Measurements from ENCODE around the gene TPM3.

DNA sequence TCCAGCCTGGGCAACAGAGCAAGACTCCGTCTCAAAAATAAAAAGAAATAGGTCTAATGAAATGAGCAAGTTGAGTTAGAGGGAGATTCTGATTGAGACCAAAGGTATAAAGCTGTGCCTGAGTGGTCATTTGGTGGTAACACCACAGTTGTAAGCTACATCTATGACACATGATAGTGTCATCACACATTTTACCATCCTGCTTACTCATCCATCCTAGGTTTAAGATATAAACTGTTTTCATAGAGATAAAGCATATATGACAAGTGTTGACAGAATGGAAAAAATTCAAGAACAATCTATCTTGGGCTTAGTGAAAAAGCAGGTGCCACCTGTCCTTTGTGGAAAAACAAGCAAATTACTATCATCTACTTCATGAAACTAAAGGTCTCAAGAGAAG, 21.4 kb upstream of the TPM3 start:
- TF ChIP-seq TCF3 (IDR thresholded peaks at IDR 0.05; ENCODE audit: borderline replicate concordance, insufficient read depth, low read depth, low read length), result no peak
- no peak for TF ChIP-seq IKZF2 (IDR thresholded peaks at IDR 0.05)
- no peak for TF ChIP-seq EZH2 (IDR thresholded peaks at IDR 0.05; ENCODE audit: borderline replicate concordance, control insufficient read depth, low read depth, low read length)
- TF ChIP-seq, protein P1, sequence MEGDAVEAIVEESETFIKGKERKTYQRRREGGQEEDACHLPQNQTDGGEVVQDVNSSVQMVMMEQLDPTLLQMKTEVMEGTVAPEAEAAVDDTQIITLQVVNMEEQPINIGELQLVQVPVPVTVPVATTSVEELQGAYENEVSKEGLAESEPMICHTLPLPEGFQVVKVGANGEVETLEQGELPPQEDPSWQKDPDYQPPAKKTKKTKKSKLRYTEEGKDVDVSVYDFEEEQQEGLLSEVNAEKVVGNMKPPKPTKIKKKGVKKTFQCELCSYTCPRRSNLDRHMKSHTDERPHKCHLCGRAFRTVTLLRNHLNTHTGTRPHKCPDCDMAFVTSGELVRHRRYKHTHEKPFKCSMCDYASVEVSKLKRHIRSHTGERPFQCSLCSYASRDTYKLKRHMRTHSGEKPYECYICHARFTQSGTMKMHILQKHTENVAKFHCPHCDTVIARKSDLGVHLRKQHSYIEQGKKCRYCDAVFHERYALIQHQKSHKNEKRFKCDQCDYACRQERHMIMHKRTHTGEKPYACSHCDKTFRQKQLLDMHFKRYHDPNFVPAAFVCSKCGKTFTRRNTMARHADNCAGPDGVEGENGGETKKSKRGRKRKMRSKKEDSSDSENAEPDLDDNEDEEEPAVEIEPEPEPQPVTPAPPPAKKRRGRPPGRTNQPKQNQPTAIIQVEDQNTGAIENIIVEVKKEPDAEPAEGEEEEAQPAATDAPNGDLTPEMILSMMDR (IDR thresholded peaks at IDR 0.05 in 2 of 3, conservative IDR thresholded peaks at IDR 0.05 in 1 of 3; ENCODE audit: control insufficient read depth in 2 of 3, extremely low read depth in 1 of 3, insufficient read depth in 1 of 3, low read depth in 3 of 3, low read length in 3 of 3), result no peak
- no peak for TF ChIP-seq HCFC1 (IDR thresholded peaks at IDR 0.05; ENCODE audit: low read length)
- no peak for TF ChIP-seq POLR2AphosphoS5 (IDR thresholded peaks at IDR 0.05; ENCODE audit: low read length)
- no peak for TF ChIP-seq BMI1 (IDR thresholded peaks at IDR 0.05; ENCODE audit: borderline replicate concordance)
- no peak for TF ChIP-seq REST (IDR thresholded peaks at IDR 0.05; ENCODE audit: low read depth, low read length)
- TF ChIP-seq MYC (IDR thresholded peaks at IDR 0.05; ENCODE audit: insufficient read depth, insufficient read length, insufficient replicate concordance, low read length, severe bottlenecking), result no peak

Data from GM12878 (cell line).